ENCODE results near the gene NUP210.

The NUP210 gene

DNA sequence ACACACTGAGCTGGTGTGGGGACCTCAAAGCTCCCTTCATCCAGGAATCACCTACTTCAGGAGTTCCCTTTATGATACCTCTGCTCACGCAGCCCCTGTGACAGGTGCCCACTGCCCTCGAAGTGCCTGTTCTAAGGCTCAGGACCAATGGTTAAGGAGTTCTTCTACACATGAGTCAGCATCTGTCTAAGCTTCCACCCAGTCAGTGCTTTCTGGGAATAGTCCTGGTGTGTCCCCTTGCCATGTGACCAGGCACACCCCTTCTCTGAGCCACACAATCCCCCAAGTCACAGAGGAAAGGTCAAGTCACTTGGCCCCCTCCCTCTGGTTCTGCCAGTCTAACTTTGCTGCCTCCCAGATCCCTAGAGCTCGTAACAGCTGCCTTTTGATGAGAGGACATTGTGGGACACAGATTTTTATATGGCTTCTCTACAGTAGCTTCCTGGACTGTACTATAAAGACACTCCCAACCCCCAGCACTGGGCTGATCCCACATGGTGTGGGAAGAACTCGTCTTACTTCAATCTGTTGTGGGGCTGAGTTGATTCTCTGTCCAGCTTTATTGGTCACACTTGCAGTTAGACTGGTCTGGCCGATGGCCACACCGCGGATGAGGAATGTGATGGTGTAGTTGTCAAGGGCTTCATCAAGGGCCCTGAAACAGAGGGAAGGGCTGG is 78.8 kb downstream of the NUP210 start:
- intact Hi-C loops (cut with DNase I), result no loop called here
- DNase-seq, result no peak

DNA sequence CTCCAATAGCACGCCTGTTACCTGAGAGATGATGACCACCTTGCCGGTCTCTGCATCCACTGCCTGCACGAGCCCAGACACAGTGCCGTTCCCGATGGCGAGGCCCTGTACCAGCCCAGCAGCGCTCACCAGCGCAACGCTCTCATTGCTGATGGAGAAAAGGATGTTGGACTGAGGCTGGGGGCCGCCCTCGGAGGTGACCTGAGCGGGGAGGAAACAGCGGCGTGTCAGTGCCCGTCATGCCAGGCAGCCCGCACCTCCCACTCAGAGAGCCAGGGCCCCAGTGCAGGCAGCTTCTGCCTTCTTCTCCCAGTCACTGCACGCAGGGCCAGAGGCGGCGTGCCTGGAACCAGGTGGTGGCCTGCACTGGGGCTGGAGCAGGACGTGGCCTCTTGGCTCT is 80.3 kb downstream of the NUP210 start:
- DNase-seq, result no peak
- intact Hi-C loops (cut with DNase I), result no loop called here

DNA sequence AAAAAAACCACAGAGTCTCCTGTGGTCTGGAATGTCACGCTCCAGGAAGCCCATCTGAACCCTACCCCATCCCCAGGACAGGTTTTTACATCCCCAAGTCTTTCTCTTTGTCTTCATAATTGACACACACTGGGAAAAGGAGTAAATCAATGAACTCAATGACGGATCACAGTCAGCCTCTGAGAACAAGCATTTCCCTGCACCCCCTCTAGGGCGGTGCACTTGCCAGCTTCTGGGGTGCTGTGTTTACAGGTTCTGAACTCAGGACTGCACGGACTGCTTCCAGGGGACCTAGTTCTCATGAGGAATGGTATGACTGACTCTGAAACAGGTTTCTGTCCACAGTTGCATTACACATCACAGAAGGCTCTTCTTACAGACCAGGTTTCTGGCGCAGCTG is 81.1 kb downstream of the NUP210 start:
- intact Hi-C loops (cut with DNase I), result no loop called here
- DNase-seq, result no peak

DNA sequence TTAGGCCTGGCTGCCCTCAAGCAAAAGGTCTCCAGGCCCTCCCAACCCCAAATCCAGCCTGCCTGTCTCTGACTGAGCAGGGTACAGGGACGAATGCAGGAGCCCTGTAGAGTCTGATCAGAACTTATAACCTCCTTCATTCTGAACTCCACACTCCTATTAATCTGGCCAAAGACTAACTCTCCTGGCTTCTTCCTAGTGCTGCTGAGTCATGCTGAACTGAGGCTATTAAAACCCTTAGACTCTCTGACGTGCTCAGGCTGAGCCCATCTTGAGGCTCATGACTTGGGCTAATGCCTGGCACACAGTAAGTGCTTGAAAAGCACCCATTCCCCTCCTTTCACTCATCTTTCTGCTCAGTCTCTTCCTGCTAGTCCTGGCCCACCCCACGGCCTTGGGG is 81.9 kb downstream of the NUP210 start:
- intact Hi-C loops (cut with DNase I), result no loop called here
- no peak for DNase-seq

DNA sequence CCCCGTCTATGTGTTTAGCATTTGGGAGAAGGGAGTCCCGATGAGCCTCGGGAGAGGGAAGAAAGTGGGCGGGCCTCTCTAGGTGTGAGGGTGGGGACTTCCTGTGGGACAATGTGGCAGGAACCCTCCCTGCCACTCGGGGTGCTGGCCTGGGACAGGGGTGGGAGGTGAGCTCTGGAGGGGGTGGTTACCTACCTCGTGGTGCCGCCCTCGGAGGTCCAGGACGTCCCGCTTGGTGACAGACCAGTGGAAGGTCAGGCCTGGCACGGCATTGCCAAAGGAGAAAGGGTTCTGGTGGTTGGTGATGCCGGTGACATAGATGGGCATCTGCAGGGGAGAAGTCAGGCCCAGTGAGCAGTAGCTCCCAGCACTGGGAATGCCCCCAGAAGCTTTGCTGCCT is 83.5 kb downstream of the NUP210 start:
- DNase-seq, result no peak
- intact Hi-C loops (cut with DNase I), result no loop called here

DNA sequence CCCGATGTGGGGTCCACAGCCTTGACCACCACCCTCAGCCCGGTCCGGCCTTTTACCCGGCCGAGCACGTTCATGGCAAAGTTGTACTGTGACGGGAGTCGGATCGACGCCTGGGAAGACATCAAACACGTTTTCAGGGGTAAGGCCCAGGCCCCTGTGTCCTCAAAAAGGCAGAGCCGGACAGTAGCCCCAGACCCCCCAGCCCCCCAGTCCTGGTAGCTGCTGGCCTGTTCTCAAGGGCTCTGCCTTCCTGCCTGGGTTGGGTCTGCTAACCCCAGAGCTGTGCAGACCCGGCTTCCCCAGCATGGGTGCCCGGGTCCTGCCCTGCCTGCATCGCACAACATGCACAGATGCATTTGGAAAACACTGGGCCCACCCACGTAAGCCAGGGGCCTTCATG is 84.6 kb downstream of the NUP210 start:
- DNase-seq, result no peak
- intact Hi-C loops (cut with DNase I), result no loop called here

DNA sequence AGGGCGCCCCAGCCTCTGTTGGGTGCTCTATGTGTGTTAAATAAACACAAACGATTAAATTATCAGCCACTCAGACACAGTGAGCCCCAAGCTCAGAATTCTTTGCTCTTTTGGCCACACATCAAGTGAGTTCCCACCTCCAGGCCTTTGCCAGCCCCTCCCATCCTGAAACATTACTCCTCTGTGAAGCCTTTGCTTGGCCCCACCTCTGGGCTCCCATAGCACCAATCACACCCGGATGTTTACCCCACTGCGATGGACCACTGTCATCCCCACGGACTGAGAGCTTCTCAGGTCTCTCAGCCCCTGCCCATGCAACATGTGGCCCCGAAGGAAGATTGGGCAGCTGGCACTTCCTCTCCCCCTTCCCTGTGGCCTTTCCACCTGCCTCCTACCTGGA is 85.1 kb downstream of the NUP210 start:
- intact Hi-C loops (cut with DNase I), result no loop called here
- DNase-seq, result no peak

DNA sequence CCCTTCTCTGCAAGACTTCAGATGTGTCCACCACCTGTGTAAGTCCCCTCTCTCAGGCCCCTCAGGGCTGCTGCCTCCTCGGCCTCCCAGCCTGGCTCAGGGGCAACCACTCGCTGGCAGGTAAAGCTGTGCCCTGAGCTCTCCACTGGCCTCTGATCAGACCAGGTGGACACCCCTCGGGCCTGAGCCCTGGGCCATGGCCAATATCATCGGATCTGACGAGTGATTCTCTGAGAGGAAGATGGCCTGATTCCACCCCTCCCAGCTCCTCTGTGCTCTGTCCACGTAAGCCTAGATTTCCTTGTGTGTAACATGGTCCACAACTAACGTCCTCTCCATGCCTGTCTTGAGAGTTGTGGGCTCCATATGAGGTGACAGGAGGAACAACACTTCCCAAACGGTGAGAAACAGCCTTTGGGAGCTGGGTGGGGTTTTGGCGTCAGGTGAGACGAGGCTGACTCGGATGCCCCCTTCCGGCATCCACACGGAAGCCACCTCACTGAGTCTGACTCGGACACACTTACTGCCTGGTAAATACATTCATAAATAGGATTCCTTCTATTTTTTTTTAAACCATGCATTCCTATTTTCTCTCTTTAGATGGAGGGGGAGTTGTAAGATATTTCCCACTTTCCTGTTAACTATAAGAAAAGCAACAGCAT is 86.8 kb downstream of the NUP210 start:
- intact Hi-C loops (cut with DNase I), result no loop called here
- DNase-seq, result no peak

DNA sequence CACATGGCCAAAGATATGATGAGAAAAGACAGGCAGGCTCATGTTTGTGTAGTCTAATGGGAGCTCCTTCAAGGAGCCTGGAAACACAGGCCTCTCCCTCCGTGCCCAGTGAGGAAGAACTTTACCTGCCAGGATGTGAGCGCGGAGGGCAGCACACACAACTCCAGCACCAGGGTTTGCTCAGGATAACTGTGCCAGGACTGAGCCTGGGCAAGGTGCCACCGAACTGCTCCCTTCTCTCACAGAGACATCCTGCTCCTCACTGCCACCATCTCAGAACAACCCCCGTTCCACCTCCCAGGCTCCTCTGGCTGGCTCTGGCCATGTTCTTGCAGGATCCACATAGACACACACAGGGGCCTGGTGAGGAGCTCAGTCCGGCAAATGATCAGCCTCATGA is 87.4 kb downstream of the NUP210 start:
- peak in 1 of 42 donors; percentile 11 for DNase-seq
- intact Hi-C loops (cut with DNase I), result no loop called here

DNA sequence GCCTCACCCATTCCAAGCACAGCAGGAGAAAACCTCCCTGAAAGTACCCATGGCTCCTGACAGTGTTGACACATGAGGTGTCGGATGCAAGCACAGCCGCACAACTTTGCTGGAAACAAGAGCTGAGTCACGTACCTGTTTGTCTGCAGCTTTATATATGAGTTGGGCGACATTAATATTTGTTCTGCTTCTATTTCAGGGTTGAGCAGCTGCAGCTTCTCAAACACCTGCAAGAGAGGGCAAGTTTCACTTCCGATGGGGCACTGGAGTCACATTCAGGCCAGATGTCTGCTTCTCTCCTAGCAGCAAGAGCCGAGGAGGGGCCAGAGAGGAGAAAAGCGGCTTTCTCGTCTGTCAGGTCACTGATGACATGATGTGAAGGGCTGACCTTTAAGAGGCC is 88.0 kb downstream of the NUP210 start:
- DNase-seq, result peak in 15 of 42 donors; percentile 20 to 70 (median 43)

DNA sequence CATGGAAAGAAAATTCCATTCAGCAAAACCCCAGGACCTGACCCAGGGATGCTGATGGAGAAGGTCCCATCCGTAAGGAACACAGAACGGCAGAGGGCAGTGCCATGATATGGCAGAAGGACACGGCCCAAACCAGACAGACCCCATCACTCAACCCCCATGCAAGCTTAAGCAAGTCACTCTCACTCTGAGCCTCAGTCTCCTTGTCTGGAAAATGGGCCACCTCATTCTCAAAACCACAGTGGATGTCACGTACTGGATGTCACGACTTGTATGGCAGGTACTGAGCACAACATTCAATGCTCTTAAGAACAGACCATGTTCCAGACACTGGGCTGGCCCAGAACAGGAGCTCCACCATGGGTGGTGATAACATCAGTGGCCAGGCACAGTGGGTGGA is 90.4 kb downstream of the NUP210 start:
- intact Hi-C loops (cut with DNase I), result no loop called here
- no peak for DNase-seq

More for the DNA sequence above, 88.0 kb downstream of the NUP210 start:
- intact Hi-C loops (cut with DNase I), result no loop called here

DNA sequence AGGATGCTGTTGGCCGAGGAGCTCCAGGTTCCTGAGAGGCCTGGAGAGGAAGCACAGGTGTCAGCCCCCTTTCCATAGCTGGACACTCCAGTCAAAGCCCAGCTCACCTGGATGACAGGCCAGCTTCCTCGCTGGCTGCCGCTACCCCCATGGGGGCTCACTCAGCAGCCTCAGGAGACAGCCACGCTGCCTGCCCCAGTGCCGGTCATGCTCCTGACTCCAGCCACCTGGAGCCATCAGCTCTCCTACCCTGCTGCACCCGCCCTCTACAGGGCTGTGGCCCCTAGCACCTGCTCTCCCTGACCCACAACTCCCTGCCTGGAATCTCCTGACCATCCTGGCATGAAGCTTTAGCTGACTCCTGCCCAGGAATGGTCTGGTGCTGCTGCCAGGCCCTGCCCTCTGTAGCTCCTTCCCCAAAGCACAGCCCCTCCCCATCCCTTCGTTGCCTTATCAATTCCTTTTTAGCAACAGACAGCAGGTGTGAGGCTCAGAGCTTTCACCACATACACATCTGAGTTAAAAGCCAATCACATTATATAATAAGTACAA is 94.2 kb downstream of the NUP210 start:
- no peak for DNase-seq

DNA sequence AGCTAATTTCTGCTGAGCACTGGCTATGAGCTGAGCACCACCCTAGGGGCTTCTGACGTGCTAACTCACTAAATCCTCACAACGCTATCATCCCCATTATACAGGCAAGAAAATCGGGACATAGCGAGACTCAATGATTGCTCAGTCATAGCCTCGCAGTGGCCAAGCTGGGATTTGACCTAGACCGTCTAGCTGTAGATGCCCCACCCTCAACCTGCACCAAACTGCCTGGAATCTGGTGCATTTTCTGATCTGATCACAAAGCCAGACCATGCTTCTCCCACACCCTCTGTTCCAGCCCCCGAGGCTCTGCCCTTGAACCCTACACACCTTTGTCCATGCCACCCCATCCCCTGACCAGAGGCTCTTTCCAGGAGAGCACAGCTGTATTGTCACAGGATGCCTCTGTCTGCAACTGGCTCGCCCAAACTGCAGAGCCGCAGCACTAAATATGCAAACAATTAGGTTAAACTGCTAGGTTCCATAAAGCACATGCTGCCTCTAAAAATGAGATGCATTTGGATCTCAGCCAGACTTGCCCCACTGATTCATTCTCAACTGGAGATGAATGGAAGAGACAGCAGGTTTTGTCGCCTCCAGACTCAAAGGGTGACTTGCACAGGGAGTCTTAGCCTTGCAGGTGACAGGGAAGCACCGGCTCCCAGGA is 95.2 kb downstream of the NUP210 start:
- peak in 11 of 42 donors; percentile 19 to 43 (median 34) for DNase-seq
- intact Hi-C loops (cut with DNase I), result no loop called here

More for the DNA sequence above, 94.2 kb downstream of the NUP210 start:
- intact Hi-C loops (cut with DNase I), result no loop called here

DNA sequence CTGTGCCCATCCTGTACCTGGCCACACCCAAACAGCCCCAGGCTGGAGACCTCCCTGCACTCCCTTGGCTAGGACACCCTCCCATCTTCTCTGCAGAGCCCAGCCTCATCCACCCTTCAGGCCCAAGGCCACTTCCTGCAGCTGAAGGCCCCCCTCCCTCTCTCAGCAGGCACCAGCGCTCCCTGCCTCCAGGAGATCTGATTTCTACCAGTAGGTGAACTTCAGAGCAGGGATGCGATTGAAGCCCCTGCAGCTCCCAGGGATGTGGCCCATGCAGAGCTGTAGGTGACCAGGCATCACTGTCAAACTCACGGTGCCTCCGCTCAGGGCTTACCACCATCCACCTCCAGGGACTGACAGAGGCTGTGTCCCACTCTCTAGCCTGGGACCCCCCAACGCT is 96.3 kb downstream of the NUP210 start:
- intact Hi-C loops (cut with DNase I), result no loop called here
- DNase-seq, result no peak

DNA sequence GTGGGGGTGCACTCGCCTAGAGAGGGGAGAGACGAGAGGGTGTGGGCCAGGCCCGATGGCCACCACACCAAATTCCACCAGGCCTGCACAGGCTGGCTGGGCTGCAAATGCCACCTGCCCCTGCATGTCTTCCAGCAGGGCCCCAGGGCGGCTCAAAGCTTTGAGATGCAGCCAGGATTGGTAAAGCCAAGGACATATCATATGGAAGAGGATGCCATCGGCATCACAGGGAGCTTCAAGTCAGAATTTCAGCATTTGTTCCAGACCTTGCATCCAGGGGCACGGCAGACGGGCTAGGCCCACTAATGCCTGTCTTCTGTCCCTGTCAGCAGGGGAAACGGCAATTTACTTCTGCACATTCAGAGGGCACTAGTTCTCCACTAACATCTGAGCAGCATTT is 97.8 kb downstream of the NUP210 start:
- DNase-seq, result no peak
- intact Hi-C loops (cut with DNase I), result no loop called here

DNA sequence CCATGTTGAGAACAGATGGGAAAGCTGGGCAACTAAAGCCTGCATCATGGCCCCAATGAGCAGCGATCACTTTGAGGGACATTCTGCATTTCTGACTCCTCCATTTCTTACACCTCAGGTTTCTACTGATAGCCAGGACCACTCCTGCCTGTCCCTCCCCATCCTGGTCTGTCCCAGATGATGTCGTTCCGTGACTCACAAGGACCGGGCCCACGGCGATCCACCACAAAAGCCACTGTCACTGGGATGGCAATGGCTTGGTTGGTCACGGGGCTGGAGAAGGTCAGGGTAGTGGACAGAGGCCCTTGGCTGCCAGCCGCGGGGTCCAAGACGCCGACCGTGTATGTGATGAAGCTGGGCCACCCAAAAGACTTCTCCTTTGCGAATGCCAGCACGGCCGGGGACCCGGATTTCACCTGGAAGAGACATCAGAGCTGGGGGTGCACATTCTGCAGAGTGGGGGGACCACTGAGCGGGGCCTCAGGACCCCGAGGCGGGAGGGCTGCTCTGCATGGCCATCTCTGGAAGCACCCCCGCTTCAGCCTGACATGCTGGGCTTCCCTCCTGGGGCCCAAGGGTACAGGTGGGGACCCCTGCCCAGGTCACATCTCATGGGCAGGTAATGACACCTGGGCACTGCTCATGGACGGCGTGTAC is 100.4 kb downstream of the NUP210 start:
- intact Hi-C loops (cut with DNase I), result no loop called here
- DNase-seq, result no peak

DNA sequence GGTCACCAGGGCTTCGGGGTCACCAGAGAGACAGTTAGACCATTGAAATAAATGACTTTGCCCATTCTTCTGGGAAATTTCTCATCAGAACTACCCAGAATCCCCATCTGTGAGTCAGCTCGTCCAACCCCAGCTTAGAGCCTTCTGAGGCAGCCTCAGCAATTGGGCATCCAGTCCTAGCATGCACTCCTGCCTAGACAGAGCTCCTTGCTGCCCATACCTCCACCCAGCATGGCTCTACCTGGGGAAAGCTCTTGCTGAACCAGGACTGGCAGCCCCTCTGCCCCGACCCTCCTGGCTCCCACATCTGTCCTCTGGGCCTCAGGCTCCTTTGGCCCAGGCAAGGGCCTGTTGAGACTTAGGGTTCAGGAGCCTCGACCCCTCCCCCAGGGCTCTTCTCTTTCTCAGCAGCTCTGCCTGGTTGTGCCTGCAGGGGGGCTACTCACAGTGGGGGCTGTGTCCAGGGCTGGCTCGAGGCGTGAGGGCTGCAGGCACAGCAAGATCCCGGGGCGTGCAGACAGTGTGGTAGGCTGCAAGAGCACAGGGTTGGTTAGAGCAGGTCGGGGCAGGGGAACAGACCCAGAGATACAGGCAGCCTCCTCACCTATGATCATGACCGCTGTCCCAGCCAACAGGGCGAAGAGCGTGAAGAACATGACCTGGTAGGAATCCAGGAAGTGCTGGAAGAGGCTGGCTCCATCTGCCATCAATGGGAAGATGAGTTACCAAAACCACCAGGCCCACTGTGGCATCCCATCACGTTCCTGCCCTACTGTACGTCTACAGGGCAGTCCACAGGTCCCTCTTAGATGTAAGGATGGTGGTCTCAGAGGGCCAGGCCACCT is 101.3 kb downstream of the NUP210 start:
- intact Hi-C loops (cut with DNase I), result no loop called here
- no peak for DNase-seq

DNA sequence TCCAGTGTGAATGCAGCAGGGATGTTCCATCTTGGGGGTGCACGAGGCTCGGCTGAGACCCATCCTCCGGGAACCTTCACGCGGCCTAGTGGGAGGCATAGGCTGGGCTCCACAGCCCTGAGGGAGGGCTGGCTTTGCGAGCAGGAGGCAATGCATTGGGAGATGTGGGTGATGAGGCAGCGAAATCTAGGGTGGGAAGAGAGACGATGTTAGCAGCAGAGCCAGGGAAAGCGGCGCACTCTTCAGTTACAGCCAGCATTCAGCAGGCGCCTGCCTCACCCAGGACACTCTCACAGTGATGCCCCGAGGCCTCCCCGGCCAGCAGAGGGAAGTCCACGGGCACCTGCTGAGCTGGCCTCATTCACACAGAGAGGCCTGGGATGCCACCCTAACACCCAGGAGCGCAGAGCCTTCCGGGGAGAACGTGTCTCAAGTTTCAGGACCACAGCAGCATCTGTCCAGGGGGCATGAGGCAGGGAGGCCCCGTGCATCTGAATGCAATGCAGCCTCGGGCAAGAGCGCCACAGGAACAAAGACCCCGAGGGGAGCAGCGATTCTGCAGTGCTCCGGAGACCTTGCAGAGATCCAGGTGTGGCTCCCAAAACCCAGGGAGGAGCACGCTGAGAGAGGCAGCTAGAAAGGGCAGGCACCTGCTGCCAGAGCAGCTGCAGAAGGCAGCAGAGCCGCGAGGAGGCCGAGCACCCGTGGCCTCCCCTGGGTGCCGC is 102.4 kb downstream of the NUP210 start:
- DNase-seq, result peak in 33 of 42 donors; percentile 9 to 76 (median 39)
- intact Hi-C loops (cut with DNase I), result no loop called here

Data from head of caudate nucleus (tissue), 42 donors.